ENCODE results near the gene CNTNAP1. TPM values are rescaled to one million over a fixed set of nuclear protein-coding genes. Genes with fewer than 3 reads are reported as not detected.

Gene CNTNAP1
- total RNA-seq, 2 experiments from 2014 or later = 0.71 to 0.78 TPM

DNA sequence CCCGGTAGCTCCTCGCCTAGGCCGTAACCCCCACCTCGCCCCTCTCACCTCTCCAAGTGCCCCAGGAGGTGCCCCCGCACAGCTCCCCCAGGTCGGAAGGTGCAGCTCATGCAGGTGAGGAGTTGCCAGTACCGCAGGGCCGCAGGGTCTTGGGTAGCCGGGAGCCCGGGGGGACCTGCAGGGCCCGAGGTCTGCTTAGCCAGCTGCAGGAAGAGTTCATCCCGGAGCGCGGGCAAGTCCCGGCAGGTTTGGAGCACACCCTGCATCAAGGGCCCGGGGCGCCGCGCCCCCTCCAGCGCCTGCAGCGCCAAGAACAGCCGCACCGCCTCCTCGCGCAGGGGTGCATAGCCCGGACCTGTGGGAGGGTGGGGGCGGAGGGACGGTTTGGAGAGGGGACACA, 10.3 kb upstream of the CNTNAP1 start:
- ChIA-PET POLR2A (interaction anchor here (0.7 to 0.9 kb wide), 3 partner anchors 63 to 696 kb away, joined by 3 to 4 read pairs (median 3); partner anchors contain the start of gene PSMC3IP), CTCF (interaction anchor here (1.0 to 4.1 kb wide), 3 partner anchors 8 to 94 kb away, joined by 3 to 22 read pairs (median 9); partner anchors contain the start of gene PSMC3IP)
- Mint-ChIP-seq H3K4me3 (no peak overlapping the region), H3K27me3 (ENCODE audit: low read depth) (peaks cover 56% of the 10 kb centered on the region), H3K27ac (no peak overlapping the region), H3K9me3 (ENCODE audit: insufficient read depth) (no peaks in the 10 kb centered on the region), H3K4me1 (ENCODE audit: low read depth) (peaks cover 32% of the 10 kb centered on the region), H3K36me3 (ENCODE audit: low read depth) (no peaks in the 10 kb centered on the region)
- DNase-seq (no peak), ATAC-seq (no peak)

DNA sequence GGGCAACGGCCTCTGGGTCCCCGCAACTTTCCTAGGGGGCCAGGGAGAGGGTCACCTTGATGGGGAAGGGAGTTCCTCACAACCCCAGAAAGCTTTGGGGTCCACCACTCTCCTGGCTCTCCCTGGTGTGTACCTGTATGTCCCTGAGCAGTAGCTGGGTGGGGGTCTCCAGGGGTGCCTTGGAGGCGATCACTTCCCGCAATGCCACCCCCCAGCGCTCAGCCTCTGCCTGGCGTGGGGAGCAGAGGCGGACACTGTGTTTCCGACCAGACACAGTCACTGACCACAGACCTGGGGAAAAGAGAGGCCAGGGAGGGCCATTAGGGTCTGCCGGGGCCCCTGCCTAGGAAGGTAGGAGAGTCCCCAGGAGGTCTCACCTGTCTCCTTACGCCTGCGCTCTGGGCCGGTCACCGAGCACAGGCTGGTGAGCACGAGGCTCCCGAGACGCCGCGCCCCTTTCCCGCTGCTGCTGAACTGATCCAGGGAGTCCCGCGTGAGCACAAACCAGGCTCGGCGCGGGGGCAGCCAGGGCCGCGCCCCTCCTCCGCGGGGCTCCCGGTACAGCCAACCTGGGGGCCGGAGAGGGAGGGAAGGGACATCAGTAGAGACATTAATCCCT, 9.0 kb upstream of the CNTNAP1 start:
- Mint-ChIP-seq H3K27ac (no peak overlapping the region), H3K36me3 (ENCODE audit: low read depth) (no peaks in the 10 kb centered on the region), H3K4me3 (no peak overlapping the region), H3K27me3 (ENCODE audit: low read depth) (peaks cover 56% of the 10 kb centered on the region), H3K4me1 (ENCODE audit: low read depth) (peaks cover 42% of the 10 kb centered on the region), H3K9me3 (ENCODE audit: insufficient read depth) (no peaks in the 10 kb centered on the region)
- no peak for DNase-seq
- ATAC-seq = no peak
- POLR2A ChIA-PET = interaction anchor here (0.6 to 1.0 kb wide), 2 partner anchors 10 to 76 kb away, joined by 3 read pairs; no protein-coding TSS in a partner anchor
- CTCF ChIA-PET = interaction anchor here (1.0 to 2.0 kb wide), 2 partner anchors 11 to 95 kb away, joined by 3 to 7 read pairs; partner anchors contain the start of gene PSMC3IP

DNA sequence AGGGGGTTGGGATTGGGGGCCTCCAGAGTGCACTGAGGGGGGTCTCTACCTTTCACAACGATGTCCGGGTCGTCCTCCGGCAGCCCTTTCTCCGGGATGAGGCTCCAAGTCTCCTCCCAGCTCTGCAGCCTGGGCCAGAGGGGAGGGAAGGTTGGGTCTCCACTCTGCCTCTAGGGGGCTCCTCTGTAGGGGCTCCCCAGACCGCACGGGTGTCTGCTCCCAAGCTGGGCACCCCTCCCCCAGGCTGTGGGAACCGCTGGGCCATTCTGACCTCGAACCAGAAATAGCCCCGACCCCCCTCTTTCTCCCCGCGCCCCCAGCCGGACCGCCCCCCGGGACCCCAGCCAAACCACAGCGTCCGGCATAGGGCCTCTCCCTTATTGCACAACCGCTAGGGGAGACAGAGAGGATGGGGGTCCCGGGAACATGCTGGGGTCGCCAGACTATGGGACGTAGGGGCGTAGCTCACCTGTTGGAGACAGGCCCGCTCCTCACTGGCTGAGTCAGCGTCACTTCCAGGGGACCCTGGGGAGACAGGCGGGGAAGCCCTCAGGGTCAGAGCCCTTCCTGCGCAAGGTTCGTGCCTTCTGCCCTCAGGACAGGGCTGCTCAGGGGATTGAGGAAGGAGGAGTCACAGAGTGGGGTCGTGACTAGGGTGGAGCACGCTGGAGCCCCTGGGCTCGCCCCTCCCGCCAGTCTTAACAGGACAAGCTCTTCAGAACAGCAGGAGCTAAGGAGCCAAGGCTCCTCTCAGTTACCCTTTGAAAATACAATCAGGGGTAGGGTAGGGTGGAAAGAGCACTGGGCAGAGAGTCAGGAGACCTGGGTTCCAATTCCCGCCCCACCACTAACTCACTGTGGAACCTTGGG, 8.2 kb upstream of the CNTNAP1 start:
- ChIA-PET CTCF (interaction anchor here (0.6 to 2.0 kb wide), 3 partner anchors 14 to 96 kb away, joined by 3 to 7 read pairs (median 6); partner anchors contain the start of gene PSMC3IP), POLR2A (interaction anchor here (0.6 to 1.0 kb wide), 2 partner anchors 10 to 75 kb away, joined by 3 read pairs; no protein-coding TSS in a partner anchor)
- DNase-seq (peak; percentile 37), ATAC-seq (no peak)
- H3K4me1 Mint-ChIP-seq (ENCODE audit: low read depth) = peaks cover 49% of the 10 kb centered on the region
- H3K27me3 Mint-ChIP-seq (ENCODE audit: low read depth) = peaks cover 53% of the 10 kb centered on the region
- no peaks in the 10 kb centered on the region for H3K9me3 Mint-ChIP-seq (ENCODE audit: insufficient read depth)
- no peak overlapping the region for H3K4me3 Mint-ChIP-seq
- no peaks in the 10 kb centered on the region for H3K36me3 Mint-ChIP-seq (ENCODE audit: low read depth)
- H3K27ac Mint-ChIP-seq = no peak overlapping the region

DNA sequence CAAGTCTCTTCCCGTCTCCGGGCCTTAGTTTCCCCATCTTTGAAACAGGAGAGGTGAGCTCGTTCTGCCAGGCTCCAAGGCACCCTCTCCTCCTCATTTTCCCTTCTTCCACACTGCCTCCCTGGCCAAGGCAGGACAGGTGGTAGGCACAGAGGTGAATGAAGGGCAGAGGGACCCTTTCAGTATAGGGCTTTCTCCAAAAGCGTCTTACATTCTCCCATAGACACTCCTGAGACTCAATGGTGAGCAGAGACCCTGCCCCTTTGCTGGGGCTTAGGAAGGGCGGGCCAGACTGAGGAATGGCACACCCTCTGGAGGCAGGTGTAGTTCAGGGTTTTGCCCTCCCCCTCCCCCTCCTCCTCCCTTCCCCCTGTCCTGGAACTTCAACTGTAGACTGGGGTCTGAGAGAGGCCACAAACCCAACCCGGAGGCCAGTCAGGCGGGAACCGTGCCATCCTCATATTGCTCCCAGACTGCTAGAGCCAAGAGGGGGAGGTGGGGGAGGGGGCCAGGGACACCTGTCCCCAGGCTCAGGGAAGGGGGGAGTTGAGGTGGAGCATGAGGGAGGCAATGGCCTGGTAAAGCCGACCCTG, 7.5 kb upstream of the CNTNAP1 start:
- POLR2A ChIA-PET = no interaction called here
- H3K4me1 Mint-ChIP-seq (ENCODE audit: low read depth) = peaks cover 54% of the 10 kb centered on the region
- CTCF ChIA-PET = interaction anchor here (0.6 to 2.0 kb wide), 3 partner anchors 14 to 97 kb away, joined by 3 to 7 read pairs (median 6); partner anchors contain the start of gene PSMC3IP
- DNase-seq (no peak), ATAC-seq (no peak)
- no peak overlapping the region for H3K27ac Mint-ChIP-seq
- H3K36me3 Mint-ChIP-seq (ENCODE audit: low read depth) = no peaks in the 10 kb centered on the region
- peaks cover 46% of the 10 kb centered on the region for H3K27me3 Mint-ChIP-seq (ENCODE audit: low read depth)
- no peak overlapping the region for H3K4me3 Mint-ChIP-seq
- no peaks in the 10 kb centered on the region for H3K9me3 Mint-ChIP-seq (ENCODE audit: insufficient read depth)

DNA sequence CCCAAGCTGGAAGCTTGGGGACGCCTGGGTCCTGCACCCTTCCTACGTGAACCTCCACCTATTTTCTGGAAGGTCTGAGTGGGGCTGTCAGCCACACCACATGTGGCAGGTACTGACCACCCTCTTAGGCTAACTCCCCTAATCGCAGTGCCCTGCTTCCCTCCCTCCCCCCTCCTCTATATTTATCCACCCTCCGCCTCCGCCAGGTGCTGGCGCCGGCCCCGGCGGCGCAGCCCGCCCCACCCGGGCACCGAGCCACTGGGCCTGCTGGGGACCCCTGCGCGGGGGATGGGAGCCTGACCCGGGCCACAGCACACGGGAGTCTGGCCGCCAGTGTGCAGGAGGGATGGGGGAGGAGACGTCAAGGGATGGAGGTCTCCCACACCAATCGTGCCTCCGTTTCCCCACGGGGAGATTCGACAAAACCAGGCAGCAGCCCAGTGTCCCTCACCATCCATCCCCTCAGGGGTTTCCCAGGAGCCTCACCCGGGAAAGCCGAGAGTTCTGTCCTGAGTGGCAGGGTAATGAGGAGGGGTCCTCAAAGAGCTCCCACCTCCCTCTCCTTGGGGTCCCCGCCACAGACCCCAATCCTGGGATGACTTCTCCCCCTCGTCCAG, 6.9 kb upstream of the CNTNAP1 start:
- ChIA-PET POLR2A (no interaction called here), CTCF (interaction anchor here (1.2 to 5.9 kb wide), 4 partner anchors 10 to 97 kb away, joined by 3 to 83 read pairs (median 6); partner anchors contain the start of genes PSMC3IP and TUBG1)
- H3K27ac Mint-ChIP-seq = no peak overlapping the region
- no peak for ATAC-seq
- H3K4me3 Mint-ChIP-seq = no peak overlapping the region
- peaks cover 44% of the 10 kb centered on the region for H3K27me3 Mint-ChIP-seq (ENCODE audit: low read depth)
- DNase-seq = no peak
- H3K9me3 Mint-ChIP-seq (ENCODE audit: insufficient read depth) = no peaks in the 10 kb centered on the region
- peaks cover 55% of the 10 kb centered on the region for H3K4me1 Mint-ChIP-seq (ENCODE audit: low read depth)
- H3K36me3 Mint-ChIP-seq (ENCODE audit: low read depth) = no peaks in the 10 kb centered on the region

DNA sequence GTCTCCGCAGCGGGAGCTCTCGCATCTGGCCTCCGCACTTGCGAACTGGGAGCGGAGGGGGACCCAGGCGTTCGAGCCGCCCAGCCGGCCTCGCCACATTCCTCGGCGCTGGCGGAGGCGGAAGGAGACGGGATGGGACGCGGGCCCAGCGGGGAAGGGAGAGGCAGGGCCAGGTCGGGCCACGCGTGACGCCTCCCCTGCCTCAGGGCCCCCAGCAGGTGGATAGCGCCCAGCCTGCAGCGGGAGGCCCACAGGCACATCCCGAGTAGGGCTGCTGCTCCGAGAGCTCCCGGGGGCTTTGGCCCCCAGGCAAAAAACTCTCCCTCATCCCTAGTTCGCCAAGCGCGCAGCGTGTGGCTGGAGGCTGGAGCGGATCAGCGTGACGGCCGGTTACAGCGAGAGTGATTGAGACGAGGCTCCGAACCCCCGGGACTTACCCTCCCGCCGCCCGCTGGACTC, 6.3 kb upstream of the CNTNAP1 start:
- no peaks in the 10 kb centered on the region for H3K9me3 Mint-ChIP-seq (ENCODE audit: insufficient read depth)
- peaks cover 53% of the 10 kb centered on the region for H3K4me1 Mint-ChIP-seq (ENCODE audit: low read depth)
- H3K4me3 Mint-ChIP-seq = peak overlapping the region; percentile 69
- ATAC-seq = no peak
- no peaks in the 10 kb centered on the region for H3K36me3 Mint-ChIP-seq (ENCODE audit: low read depth)
- peaks cover 43% of the 10 kb centered on the region for H3K27me3 Mint-ChIP-seq (ENCODE audit: low read depth)
- peak overlapping the region; percentile 39 for H3K27ac Mint-ChIP-seq
- DNase-seq = no peak
- CTCF ChIA-PET = interaction anchor here (1.2 to 5.9 kb wide), 3 partner anchors 9 to 97 kb away, joined by 3 to 83 read pairs (median 4); partner anchors contain the start of genes PSMC3IP and TUBG1
- POLR2A ChIA-PET = no interaction called here

DNA sequence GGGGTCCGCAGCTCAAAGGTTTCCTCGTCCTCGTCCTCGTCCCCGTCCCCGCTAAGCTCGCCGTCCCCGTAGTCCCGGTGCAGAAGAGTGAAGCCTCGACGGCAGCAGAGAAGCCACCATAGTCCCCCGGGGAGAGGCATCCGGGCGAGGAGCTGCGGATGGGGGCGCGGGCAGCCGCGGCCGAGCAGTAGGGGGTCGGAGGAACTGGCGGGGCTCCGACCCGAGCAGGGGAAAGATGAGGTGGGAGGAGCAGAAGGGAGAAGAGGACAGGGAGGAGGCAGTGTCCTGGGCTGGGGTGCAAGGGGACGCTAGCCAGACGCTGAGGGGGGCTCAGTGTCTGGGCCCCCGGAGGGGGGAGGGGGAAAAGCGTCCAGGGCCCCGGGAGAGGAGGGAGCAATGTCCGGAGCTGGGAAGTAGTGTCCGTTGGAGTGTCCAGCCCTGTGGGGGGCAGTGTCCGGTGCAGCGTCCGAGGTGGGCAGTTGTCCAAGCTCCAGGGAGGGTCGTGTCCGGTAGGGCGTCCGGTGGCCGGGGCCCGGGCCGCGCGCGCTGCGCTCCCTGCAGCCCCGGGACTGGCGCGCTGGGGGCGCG, 5.8 kb upstream of the CNTNAP1 start, which contains the start of gene PLEKHH3:
Gene PLEKHH3 (minus strand): TSS at position 571 of the 588 bp plus-strand sequence. CDS start 431 bp downstream, at position 140.
- DNase-seq (no peak), ATAC-seq (no peak)
- CTCF ChIA-PET = interaction anchor here (1.0 to 5.9 kb wide), 4 partner anchors 9 to 98 kb away, joined by 3 to 83 read pairs (median 4); partner anchors contain the start of genes PSMC3IP and TUBG1
- Mint-ChIP-seq H3K4me3 (peak within 1 kb of the TSS; percentile 82), H3K27ac (peak within 1 kb of the TSS; percentile 80), H3K36me3 (ENCODE audit: low read depth) (no peaks in the 10 kb centered on the region), H3K4me1 (ENCODE audit: low read depth) (peaks cover 53% of the 10 kb centered on the region), H3K27me3 (ENCODE audit: low read depth) (peaks cover 43% of the 10 kb centered on the region), H3K9me3 (ENCODE audit: insufficient read depth) (no peaks in the 10 kb centered on the region)
- POLR2A ChIA-PET = no interaction called here

DNA sequence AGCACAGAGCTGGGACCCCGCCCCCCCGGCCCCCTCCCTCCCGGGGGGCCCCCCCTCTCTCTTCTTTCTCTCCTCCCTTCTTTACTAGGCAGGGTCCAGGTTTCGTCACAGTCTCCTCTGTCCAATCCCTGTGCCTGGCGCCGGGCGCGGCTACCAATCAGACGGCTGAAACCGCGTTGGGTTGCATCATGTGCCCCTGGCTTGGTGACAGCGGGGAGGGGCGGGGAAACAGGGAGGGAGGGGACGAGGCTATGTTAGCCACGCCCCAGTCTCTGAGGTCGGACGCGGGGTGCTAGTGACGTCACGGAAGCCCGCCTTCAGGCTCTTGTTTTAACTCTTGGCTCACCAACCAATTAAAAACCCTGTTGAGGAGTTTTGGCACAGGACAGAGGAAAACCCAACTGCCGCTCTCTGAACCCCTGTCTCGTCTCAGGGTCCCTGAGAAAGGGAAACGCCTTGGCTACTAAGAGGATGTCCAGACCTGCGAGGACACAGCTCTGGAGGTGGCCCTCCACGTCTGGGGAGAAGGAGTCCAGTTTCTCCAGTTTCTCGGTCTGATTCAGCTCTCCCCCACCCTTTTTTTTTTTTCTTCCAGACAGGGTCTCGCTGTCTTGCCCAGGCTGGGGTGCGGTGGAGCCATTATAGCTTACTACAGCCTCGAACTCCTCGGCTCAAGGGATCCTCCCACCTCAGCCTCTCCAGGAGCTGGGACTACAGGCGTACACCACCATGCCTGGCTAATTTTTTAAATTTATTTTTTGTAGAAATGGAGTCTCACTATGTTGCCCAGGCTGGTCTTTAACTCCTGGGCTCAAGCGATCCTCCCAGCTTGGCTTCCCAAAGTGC, 5.1 kb upstream of the CNTNAP1 start:
- DNase-seq = peak; percentile 100
- POLR2A ChIA-PET = interaction anchor here (1.8 to 4.0 kb wide), 2 partner anchors 99 to 321 kb away, joined by 4 to 17 read pairs; partner anchors contain the start of genes PSMC3IP and RPL27
- Mint-ChIP-seq H3K9me3 (ENCODE audit: insufficient read depth) (no peaks in the 10 kb centered on the region), H3K27ac (peak overlapping the region; percentile 80), H3K27me3 (ENCODE audit: low read depth) (peaks cover 44% of the 10 kb centered on the region), H3K4me3 (peak overlapping the region; percentile 82), H3K36me3 (ENCODE audit: low read depth) (no peaks in the 10 kb centered on the region), H3K4me1 (ENCODE audit: low read depth) (peaks cover 57% of the 10 kb centered on the region)
- CTCF ChIA-PET = interaction anchor here (1.0 to 5.9 kb wide), 5 partner anchors 8 to 99 kb away, joined by 3 to 83 read pairs (median 4); partner anchors contain the start of genes PSMC3IP, RETREG3 and TUBG1
- peak; percentile 77 for ATAC-seq

DNA sequence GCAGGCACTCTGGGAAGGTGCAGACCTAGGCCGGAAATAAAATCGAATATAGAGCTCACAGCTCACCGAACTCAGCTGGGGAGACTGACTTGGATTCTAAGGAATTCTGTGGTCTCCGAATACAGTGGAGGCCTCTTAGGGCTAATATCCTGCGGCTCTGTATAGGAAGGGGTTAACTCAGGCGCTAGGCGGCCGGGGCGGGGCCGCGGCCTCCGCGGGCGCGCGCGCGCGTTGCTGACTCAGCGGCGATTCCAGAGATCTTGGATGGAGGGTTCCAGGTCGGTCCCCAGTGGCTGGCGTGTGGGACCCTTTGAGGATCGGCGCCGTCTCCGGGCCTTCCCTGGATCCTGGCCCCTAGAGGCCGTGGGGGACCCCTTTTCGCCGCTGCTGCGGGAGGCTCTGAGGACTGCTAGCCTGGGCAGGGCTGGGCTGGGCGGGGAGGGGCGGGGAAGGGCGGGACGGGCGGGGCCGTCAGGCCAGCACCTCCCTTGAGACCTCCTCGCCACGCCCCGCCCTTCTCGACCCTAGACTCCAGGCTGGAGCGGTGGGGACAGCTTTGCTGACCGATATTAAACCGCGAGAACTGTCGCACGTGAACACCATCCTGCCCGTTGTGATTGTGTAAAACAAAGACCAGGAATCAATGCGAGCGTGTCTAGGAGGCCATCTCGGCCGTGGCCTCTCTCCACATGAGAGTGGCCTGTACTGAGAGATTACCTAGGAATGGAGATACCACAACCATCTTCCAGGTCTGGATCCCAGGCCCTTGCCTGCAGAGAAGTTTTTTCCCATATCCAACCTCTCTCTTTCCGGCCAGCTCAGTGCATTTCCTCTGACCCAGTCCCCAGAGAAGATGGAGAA, 4.2 kb upstream of the CNTNAP1 start:
- ATAC-seq (peak; percentile 34), DNase-seq (peak; percentile 81)
- Mint-ChIP-seq H3K36me3 (ENCODE audit: low read depth) (no peaks in the 10 kb centered on the region), H3K9me3 (ENCODE audit: insufficient read depth) (no peaks in the 10 kb centered on the region), H3K27me3 (ENCODE audit: low read depth) (peaks cover 46% of the 10 kb centered on the region), H3K4me3 (peak overlapping the region; percentile 82), H3K4me1 (ENCODE audit: low read depth) (peaks cover 64% of the 10 kb centered on the region), H3K27ac (peak overlapping the region; percentile 88)
- ChIA-PET POLR2A (interaction anchor here (0.6 to 4.0 kb wide), 6 partner anchors 12 to 320 kb away, joined by 3 to 17 read pairs (median 4); partner anchors contain the start of genes BECN1, PSMC3IP and RPL27), CTCF (interaction anchor here (1.3 to 5.9 kb wide), 5 partner anchors 8 to 99 kb away, joined by 4 to 83 read pairs (median 22); partner anchors contain the start of genes PSMC3IP, RETREG3 and TUBG1)
